GM18498 (cell line): Measurements from ENCODE around the gene SV2C.
A peak's percentile ranks its signal among the peaks of the same experiment; 100 is the strongest.

ENCODE experiments used
- ATAC-seq: cut with Tn5 transposase; IDR thresholded peaks from one replicate; pipeline ENCODE4 v1.9.1; 2021; ENCODE audit warnings: mild to moderate bottlenecking, moderate library complexity; ENCODE audit not compliant: unreplicated experiment

The SV2C gene

GRCh38 chr5:76376148-76376865, 293.1 kb downstream of the SV2C start:
- no peak for ATAC-seq

DNA sequence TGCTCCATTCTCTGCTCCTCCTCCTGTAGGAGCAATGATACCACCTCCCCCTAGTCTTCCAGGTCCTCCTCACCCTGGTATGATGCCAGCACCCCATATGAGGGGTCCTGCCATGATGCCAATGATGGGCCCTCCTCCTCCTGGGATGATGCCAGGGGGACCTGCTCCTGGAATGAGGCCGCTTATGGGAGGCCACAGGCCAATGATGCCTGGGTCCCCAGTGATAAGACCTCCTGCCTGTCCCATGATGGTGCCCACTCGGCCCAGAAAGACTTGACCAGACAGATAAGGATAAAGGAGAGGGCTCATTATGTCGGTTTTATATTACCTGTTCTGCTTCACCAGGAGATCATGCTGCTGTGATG, 293.7 kb downstream of the SV2C start:
- no peak for ATAC-seq

DNA sequence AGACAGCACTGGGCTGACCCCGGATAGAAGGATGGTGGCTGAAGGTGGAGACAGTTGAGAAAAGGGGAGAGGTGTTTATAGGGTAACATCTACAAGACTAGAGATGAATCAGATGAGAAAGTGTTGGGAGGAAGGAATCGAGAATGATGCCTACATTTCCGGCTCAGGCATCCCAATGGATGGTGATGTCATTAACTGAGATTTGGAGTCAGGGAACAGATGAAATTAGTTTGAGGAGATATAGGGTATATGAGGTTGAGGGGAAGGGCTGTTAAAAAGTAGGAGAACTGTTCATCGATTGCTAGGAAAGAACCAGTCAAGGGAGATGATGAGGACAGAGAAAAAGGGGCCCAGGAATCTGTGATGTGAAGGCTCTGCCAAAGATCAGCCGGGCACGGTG, 295.2 kb downstream of the SV2C start:
- ATAC-seq = no peak

DNA sequence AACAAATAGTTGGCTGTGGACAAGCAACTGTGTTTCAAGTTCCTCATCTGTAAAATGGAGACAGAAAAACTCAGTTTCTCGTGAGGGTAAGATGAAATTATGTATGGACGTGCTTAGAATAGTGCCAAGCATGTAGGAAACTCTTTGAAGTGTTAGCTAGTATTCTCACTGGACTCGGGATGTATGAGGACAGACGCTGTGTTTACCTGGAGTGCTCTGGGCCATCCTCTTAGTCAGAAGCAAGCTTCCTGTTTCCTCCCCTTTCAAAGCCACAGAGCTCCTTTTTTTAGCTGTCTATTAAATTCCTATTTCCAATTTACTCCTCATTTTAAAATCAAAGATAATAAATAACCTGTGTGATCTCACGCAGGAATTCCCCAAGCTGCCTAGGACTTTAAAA, 296.1 kb downstream of the SV2C start:
- no peak for ATAC-seq

DNA sequence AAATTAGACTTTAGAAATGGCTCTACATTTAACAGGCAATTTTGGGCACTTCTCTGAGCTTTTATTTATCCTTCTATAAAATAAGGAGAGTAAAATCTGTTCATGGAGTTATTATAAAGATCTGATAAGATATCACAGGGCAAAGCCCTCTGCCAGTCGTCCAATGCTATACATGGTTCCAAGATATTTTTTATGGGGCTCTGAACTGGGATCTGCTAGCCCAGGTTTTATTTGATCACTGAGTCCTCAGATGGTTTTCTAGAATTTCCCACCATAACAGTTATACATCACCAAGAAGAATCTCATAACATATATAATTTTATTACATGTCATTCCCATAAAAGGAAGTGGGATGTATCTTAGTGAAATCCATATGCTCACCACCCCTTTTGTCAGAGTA, 296.7 kb downstream of the SV2C start:
- ATAC-seq = no peak

GRCh38 chr5:76380346-76381066, 297.3 kb downstream of the SV2C start:
- ATAC-seq = no peak

DNA sequence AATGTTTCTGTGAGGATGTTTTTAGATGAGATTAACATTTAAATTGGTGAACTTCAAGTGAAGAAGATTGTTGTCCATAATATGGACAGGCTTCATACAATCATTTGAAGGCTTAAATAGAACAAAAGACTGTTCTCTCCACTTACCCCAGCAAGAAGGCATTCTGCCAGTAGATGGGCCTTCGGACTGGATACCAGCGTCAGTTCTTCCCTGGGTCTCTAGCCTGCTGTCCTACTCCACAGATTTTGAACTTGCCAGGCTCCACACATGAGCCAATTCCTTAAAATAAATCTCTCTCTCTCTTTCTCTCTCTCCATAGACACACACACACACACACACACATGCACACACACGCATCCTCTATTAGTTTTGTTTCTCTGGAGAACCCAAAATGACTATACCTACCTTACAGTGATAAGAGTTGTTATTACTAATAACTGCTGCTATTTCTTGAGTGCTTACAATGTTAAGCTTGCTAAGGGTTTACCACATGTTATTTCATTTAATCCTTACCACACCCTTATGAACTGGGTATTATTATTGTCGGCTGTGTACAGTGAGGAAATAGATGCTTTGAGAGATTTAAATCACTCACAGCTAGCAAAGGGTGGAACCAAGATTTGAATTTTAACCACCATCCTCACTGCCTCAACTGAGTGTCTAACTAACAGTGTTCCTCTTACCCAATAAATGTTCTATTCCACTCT, 300.1 kb downstream of the SV2C start:
- no peak for ATAC-seq

DNA sequence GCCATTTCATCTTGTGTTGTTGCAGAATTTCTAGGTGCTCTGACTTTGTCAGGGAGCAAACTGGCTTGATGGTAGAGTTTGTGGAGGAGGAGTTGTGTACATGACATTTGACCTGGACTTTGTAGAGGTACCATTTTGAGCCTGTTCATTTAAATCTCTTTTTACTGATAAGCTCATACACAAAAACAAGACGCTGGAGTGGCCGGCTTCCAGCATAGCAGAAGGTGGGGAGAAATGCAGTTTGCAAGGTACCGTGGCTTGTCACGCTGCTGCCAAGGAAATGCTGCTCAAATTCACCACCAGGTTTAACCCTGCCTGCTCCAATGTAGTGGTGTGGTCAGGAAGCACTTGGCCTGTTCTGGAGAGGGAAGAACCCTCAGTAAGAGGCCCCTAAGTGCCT, 301.0 kb downstream of the SV2C start:
- no peak for ATAC-seq

GRCh38 chr5:76384705-76385104, 301.5 kb downstream of the SV2C start:
- ATAC-seq = no peak

GRCh38 chr5:76385540-76385939, 302.4 kb downstream of the SV2C start:
- no peak for ATAC-seq

DNA sequence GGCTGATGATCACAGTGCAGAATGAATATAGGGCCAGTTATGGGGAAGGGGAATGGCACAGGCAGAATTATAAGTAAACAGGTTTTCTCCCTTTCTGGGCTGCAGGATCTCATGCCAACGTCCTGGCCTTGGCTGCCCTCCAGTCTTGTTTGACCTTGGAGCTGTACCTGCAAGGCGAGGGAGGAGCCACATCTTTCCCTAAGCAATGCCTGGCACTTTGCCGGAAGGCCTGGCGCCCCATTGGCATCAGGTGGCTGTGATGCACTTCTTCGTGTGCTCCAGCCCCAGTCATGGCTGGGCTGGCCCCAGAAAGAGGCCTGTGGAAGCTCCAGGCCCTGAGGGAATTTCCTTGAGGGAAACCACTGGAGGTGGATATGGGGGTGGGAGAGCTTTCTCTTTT, 303.2 kb downstream of the SV2C start:
- ATAC-seq = no peak

GRCh38 chr5:76388236-76388635, 305.1 kb downstream of the SV2C start:
- ATAC-seq = no peak

- ATAC-seq = no peak
Observed at GRCh38 chr5:76388791-76389512, 305.8 kb downstream of the SV2C start.

- no peak for ATAC-seq
Observed at GRCh38 chr5:76389513-76390154, 306.5 kb downstream of the SV2C start.

- no peak for ATAC-seq
Observed at GRCh38 chr5:76391014-76391413, 307.8 kb downstream of the SV2C start.

DNA sequence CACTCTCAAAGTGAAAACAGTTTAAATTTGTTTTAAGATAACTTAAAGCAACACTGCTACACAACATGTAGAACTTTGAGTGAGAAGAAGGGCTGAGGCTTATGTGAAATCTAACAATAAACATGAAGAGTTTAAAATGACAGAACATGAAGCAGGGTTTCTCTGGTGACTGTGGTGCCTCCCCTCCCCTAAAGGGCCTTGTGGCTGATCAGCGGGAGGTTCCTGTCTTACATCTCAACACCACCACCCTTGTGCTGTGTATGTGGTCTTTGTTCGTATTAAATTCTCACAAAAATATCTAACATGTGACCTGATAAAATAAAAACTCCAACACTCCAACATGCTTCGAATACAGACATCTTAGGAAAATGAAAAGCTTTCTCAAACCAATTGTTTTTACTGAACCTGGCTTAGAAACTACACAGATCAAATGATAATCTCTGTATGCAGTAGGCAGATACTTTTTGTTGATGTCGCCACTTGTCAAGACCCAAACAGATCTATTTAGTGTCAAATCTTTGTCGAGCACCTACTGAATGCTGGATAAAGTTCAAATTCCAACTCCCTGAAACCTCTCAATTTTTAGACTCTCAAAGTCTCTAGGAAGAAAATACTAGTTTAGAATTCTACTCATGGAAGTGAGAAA, 310.0 kb downstream of the SV2C start:
- ATAC-seq = no peak

DNA sequence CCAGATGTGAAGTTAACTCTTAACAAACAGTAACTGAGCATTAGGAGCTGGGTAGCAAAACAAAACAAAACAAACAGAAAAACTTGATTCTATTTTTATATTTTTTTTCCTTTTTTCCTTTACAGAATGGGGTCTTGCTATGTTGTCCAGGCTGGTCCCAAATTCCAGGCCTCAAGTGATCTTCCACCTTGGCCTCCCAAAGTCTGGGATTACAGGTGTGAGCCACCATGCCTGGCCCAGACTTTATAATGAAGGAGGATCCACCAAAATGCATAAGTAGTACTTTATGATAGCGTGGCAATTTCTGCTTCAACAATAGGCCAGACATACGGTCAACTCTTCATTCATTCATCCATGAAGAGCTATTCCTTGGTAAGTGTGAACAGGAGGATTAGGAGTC, 314.0 kb downstream of the SV2C start:
- no peak for ATAC-seq

- ATAC-seq = no peak
Observed at GRCh38 chr5:76399268-76399667, 316.1 kb downstream of the SV2C start.

DNA sequence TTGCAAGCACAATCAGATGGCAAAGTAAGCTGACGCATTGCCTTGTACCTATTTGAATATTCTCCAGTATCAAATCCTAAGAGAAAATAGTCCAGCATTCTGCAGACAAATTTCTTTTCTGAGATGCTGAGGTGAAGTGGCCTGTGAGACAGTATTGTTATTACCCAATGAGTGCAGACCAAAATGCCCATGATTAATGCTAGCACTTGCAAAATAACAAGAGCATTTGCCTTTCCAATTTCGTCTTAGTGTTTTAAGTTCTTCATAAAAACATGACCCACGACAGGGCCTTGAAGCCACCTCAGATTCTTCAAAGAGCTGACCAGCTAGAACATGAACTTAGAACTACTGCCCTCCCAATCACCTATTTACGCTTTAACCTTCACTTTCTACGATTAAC, 317.3 kb downstream of the SV2C start:
- ATAC-seq = no peak

GRCh38 chr5:76401801-76402250, 318.6 kb downstream of the SV2C start:
- ATAC-seq = peak; percentile 24
